ENCODE data around the gene ATG4B. TPM values are rescaled to one million over a fixed set of nuclear protein-coding genes. Genes with fewer than 3 reads are reported as not detected.
"Not testable (repeated sequence)": the region's sequence is repeated elsewhere in the genome, so short reads cannot be mapped to it uniquely, and the experiment has no call there.

ATG4B gene
- polyA plus RNA-seq, 10 donors = 41.8 to 67.7 (median 51.1) TPM

DNA sequence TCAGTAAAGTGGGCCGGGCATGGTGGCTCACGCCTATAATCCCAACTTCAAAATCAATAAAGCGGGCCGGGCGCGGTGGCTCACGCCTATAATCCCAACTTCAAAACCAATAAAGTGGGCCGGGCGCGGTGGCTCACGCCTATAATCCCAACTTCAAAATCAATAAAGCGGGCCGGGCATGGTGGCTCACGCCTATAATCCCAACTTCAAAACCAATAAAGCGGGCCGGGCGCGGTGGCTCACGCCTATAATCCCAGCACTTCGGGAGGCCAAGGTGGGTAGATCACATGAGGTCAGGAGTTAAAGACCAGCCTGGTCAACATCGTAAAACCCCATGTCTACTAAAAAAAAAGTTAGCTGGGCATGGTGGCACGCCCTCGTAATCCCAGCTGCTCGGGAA is 25.2 kb downstream of the ATG4B start:
- not testable (repeated sequence) for DNase-seq

DNA sequence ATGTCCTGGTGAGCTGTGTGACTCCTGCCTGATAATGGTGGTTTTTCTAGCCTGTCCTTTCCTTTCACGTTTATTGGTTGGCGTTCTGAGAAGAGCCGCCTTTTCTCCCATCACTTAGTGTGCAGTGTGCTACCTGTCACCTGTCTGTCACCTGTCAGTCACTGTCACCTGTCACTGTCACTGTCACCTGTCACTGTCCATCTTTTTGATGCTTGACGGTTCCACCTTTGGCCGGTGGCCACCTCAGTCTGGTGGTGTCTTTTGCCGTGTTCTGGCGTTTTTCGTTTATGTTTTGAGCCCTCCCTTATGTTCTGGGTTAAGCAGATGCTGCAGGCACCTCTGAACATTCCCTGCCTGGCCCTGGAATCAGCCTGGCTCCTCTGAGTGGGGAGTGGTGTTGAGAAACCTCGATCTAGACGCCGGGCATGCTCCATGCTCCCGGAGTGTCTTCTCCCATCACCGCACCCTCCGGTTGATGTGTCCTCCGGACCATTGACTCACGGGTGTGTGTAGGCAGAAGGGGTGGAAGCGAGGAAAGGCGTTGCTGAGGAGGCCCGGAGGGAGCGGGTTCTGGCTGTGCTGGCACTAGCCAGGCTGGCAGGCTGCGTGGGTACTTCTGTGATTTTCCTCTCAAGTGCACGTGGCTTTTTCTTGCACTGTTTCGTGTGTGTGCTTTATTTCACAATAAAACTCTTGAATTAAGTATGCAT is 28.4 kb downstream of the ATG4B start:
- DNase-seq = no peak

DNA sequence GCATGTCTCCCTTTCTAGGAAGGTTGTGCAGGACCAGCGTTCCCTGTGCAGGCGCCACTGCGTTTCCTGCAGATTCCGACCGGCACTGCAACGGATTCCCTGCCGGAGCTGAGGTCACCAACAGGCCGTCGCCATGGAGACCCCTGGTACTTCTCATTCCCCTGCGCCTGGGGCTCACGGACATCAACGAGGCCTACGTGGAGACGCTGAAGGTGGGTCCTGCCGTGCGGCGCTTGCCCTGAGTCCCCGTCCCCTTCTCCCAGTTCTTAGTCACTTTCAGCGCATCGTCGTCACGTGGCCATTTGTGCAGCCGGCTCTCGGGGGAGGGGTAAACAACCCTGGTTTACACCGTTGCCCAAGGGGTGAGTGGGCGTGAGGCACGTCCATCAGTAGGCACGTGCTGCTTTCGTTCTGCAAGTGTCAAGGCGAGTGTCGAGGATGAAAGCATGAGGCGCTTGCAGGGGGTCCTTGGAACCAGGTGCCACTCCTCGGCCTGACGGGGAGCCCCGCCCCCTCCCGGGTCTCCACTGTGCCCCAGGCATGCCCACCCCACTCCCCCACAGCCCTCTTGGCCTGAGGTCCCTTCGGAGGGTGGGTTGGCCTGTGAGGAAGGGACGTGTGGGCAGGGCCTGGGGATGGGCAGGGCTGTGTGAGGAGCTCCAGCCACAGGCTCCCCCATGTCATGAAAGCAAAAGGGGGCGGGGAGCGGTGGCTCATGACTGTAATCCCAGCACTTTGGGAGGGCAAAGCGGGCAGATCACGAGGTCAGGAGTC is 29.3 kb downstream of the ATG4B start:
- no peak for DNase-seq

DNA sequence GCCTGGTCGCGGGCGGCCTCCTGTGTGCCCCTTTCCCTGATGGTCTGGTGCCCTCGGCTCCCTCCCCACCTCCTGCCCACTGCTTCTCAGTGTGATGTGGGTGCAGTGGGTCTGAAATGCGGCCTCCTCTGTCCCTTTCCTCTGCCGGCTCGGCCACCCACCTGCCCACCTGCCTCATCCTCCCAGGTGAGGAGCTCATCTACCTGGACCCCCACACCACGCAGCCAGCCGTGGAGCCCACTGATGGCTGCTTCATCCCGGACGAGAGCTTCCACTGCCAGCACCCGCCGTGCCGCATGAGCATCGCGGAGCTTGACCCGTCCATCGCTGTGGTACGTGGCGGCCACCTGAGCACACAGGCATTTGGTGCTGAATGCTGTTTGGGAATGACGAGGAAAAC is 30.9 kb downstream of the ATG4B start:
- no peak for DNase-seq

DNA sequence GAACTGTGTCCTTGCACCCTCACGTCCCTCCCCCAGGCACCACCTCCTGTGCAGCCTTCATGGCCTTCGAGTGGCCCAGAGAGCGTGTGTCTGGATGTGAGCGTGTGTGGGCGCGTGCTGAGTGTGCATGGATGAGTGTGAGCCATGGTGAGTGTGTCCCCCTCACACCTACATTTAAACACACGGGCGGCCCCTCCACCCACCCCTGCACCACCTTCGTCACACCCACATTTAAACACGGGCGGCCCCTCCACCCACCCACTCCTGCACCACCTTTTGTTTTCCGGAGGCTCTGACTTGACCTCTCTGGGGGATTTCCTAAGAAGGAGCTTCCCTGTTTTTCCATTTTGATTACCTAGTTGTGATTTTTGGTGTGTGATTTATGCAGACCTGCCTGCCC is 31.3 kb downstream of the ATG4B start:
- no peak for DNase-seq

DNA sequence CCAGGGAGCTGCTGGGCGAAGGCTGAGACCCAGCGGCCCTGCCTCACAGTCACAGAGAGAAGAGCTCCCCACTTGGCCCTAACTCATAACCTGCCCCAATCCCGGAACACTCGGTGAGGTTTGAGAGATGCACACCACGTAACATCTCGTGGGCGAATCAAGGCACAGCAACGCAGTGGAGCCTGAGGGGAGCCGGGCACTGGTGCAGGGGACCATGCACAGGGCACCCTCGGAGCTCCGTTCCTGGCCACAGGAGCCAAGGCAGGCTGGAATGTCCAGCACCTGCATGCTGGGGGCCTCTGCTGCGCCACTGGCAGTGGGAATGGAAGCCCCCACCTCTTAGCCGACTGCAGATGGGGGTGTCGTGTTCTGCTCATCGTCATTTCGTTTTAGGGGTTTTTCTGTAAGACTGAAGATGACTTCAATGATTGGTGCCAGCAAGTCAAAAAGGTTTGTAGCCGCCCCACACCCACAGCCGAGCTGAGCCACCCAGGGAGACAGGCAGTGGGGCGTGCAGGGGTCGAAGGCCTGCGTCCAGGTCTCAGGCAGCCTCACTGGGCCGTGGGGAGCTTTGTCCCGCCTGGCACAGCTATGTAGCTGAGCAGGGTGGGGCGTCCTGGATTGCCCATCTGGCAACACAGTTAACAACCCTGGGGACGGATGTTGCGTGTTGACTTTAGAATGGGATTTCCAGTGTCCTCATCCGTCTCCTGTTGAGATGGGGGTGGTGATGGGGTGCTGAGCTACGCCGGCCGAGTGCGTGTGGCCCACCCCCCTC is 33.0 kb downstream of the ATG4B start:
- no peak for DNase-seq

DNA sequence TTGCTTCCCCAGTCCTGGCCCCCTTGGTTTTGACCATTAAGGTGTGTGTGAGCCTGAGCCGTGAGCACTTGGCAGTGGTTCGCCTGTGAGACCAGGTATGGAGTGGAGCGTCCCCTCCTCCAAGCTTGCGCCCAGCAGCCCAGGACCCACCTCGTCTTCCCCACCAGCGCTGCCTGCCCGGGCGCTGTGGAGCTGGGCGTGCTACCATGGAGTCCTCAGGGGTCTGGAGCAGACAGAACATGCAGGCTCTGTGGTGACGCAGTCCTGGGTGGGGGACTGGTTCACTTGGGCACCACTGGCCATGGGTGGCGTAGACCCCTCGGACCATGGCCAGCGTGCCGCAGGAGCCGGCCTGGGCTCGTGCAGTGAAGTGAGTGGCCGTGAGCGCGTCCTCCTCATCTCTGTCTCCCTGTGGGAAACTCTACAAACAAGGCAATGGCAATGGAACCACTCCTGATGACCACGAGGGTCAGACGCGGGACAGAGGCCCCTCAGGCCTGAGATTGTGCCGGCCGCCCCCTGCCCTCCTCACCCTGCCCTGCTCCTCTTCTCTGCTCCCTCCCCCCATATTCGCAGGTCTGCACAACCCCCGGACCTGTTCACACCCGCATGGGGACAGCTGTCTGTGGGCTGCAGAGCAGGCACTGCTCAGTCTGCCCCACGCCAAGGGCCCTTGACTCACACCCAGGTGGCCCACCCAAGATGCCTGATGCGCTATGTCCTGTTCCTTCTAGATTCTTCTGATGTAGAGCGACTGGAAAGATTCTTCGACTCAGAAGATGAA is 34.2 kb downstream of the ATG4B start:
- DNase-seq = no peak

DNA sequence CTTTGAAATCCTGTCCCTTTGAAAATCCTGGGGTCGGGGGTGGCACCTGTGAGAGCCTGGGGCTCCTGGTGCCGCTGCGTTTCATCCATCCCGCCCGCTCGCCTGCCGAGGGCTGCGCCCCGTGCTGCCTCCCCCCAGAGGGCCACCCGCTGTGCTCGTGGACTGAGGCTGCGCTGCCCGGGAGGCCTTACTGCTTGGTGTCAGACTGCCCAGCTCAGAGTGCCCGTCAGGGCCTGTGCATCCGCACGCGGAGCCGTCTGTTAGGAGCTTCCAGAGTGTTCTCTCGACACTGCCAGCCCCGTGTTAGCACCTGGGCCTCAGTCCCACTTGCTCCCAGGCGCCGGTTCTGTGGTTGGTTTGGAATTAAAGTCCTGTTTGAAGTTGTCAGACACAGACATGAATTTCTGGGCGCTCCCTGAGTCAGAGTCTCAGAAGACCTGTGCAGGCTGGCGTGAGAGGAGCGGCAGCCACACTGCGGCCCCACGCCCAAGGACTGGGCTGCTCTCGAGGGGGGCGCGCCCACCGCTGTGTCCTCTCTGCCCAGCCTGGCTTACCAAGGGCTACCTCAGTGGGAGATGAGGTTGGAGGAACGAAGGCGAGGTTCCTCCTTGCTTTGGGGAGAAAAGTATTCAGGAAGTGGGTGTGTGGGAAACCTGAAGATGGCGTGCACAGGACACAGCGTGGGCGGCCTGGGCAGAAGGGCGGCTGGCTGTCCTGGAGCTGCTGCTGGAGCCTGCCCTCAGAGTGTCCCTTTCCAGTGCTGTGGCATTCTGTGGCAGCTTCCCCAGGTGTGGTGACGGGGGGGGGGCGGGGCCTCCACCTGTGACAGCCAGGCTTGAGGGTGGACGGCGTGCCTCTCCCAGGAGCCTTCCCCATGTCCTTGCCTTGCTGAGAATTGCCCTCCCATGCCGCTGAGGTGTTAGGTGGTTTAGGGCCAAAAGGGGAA is 35.0 kb downstream of the ATG4B start:
- no peak for DNase-seq

DNA sequence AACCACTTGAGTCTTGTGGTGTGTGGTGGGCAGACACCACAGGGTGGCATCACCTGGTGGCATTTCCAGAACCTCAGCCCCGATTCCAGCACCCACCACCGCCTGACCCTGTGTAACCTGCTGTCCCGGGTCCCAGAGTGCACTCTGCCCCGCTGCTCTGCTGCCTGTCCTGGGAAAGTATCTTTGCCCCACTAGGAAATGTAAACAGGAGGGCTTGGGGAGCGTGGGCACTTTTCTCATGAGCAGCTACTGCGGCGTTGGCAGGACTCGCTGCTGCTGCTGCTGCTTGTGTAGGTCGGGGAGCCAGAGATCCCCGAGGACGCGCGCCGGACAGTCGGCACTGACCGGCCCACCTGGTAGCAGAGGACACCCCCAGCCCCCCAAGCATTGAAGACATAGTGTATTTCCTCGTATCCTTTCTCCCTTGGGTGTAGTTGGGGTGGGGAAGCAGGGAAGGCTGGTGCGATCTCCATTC is 35.7 kb downstream of the ATG4B start:
- DNase-seq = no peak

DNA sequence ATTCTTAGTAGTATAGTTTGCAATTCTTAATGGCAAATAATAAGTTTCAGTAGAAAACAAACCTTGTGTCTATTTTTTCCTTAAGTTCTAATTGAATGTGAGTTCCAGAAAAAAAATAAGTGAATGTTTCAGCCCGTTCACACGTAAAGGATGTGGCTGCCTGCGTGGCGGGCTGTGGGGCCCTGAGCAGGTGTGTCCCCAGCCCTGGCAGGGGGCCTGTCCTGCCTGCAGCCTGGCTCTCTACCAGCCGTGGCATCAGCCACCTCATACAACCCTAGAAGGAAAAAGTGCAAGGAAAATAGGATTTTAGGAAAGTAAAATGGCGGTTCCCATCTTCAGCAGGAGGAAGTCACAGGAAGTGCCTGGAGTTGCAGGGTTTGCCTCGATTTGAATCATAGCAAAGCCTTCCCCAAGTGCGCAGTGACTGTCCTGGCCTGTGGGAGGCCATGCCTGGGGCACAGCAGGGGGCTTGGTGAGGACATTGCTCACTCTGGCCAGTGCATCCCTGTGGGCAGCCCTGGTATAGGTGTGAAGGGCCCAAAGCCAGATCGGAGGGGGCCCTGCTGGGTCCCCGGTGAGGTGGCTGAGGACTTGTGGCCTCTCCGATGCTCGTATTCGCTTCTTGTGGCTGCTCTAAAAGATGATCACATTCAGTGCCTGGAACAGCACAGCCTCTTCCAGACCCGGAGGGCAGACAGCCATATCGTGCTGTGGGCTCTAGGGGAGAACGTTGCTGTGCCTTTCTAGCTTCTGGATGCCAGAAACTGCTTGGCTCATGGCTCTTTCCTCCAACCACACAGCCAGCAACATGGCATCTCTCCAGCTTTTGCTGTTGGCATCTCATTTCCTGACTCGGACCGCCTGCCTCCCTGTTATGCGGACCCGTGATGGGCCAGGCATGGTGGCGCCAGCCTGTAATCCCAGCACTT is 36.6 kb downstream of the ATG4B start:
- no peak for DNase-seq

DNA sequence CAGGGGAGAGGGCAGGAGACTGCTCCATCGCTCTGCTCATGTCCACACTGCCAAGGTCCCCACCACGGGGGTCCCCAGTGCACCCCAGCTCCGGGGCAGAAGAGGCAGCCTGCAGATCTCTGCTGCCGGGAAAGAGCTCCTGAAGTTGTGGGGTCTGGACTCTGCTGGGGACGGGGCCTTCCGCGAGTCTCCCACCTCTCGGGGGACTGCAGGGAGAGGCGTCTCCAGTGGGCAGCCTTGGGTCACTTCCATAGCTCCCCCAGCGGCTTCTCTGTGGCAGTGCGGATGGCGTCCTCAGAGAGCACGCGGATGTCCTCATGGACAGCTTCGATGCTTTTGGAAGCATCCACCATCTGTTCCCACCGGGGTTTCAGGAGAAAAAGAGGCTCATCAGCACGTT is 38.4 kb downstream of the ATG4B start:
- DNase-seq = no peak

DNA sequence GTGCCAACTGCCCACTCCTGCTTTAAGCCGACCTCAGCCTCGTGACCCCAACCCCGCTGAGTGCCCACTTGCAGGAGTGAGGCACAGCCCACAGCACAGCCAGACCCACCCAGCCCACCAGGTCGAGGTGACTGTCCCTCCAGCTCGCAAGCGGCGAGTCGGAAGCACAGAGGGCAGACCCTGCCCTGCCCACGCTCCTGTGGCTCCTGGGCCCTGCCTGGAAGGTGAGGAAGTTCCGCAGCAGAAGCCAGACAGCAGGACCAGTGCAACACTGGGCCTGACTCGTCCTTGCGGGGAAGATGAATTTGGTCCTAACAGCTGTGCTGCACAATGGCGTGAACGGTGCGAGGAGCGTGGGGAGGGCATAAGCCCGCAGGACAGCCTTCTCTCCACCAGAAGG is 39.2 kb downstream of the ATG4B start:
- DNase-seq = no peak

DNA sequence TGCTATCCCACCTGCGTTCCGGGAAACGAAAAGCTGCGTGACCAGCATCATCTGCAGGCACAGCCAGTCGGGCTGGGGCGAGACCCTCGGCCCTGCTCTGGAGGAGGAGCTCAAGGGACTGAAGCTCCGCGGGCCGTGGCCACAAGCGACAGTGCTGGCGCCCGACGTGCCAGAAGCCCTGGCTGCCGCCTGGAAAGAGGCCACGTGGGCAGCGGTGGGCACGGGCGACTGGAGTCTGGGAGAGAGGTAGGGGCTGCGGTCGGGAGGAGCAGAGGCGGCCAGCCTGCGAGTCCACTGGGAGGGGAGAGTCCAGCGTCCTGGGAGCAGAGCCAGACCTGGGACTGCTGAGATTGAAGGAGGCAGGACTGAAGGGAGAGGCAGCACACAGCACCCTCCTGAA is 39.9 kb downstream of the ATG4B start:
- DNase-seq = no peak

DNA sequence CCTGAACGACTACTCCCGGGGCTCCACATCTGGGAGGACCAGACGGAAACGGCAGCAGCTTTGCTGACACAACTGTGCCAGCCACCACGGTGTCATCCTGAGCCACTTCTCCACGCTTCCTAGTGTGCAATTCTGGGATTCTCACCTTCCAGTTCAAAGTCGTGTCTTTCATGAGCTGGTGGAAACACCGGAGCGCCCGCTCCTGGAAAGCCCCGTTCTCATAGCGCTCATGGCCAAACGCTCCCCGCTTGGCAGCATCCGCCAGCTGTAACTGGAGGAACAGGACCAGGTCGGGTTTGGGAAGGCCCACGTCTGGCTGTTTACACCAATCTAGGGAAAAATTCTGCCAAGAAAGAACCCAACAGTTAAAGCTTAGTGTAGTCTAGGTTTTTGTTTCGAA is 40.8 kb downstream of the ATG4B start:
- no peak for DNase-seq

DNA sequence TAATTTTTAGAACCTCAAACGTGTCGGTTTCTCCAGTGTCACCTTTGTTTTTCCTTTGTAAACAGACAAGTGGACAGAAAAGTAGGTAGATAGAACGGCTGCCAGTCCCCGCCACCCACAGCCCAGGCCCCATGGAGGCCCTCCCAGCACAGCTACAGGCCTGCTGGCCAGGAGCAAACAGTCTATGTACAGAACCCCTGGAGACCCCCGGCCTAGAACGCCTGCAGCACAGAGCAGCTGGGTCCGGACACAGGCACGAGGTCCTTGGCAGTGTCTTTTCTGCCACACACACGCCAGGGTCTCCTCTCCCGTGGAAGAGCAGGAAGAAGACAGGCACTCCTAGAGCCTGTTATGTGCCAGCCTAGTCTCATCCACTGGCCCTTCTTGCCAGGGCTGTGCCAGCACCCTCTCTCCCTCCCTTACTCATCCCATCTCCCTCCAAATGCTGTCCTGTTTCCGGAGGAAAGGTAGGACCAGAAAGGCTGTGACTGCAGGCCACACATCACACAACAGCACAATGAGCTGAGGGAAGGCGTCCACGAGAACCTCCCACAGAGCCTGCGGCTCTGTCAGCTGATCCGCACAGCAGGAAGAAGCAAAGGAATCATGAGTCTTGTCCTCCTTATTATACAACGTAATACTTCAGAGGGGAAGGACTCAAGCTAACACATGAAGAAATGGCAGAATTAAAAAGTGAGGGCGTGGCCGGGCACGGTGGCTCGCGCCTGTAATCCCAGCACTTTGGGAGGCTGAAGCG is 41.5 kb downstream of the ATG4B start:
- DNase-seq = no peak

DNA sequence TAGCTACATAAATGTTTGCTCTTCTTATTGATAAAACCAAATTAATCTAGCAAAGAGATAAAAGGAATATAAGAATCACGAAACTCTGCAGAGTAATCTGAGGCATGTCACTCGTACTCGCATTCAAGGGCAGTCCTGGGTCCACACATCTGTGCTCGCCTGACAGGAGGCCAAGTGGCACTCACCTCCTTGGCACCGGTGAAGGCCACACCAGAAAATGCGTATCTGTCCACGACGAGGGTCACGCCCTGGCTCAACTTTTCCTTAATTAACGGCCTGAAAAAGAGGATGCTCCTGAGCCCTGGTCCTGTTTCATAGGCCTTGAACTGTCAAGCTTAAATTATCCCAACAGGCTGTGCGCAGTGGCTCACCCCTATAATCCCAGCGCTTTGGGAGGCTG is 42.6 kb downstream of the ATG4B start:
- DNase-seq = no peak

DNA sequence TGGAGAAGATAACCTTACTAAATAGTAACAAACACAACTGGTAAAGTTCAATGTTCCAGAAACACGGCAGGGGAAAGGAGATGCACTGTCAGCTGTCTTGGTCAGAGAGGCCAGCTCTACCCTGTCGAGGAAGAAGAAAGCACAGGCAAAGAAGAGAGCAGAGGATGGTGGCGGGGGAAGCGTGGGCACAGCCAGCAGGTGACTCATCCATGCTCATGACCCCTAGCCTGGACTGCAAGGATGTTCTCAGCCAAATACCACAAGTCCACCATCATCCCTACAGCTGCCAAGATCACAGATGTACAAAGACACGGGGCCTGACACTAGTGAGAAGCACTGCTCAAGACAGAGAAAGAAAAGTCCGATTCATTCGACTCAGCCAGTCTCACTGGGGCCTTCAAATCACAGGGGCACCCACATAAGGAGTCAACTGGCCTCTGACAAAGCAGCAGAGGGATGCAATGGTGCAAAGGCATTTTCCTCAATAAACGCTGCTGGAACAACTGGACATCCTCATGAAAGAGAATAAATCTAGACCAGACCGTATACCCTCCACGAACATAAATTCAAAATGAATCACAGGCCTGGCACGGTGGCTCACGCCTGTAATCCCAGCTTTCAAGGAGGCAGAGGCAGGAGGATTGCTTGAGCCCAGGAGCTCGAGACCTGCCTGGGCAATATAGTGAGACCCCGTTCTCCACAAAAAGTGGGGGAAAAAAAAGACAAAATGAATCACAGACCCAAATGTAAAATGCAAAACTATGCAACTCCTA is 43.5 kb downstream of the ATG4B start:
- peak in 1 of 3 donors; percentile 43 for DNase-seq

DNA sequence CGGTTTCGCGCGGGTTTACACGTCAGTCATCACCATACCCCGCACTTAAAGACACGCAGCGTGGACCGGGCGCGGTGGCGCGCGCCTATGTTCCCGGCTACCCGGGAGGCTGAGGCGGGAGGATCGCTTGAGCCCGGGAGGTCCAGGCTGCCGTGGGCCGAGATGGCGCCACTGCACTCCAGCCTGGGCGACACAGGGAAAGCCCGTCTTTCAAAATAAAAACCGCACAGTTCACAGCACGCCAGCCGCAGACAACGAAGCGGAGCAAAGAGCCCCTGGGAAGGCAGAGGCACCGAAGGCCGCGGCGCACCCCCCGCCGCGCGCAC is 48.8 kb downstream of the ATG4B start:
- DNase-seq = no peak
